Measurements from ENCODE around the gene HDLBP. TPM values are rescaled to one million over a fixed set of nuclear protein-coding genes. Genes with fewer than 3 reads are reported as not detected.

Gene HDLBP
- total RNA-seq, 1 donor from 2014 or later = 216 TPM

- no peaks in the 10 kb centered on the region for H3K36me3 Mint-ChIP-seq (ENCODE audit: unreplicated experiment)
- peaks cover 3% of the 10 kb centered on the region for H3K4me1 Mint-ChIP-seq (ENCODE audit: low read depth, unreplicated experiment)
- no peak for DNase-seq
- H3K4me3 Mint-ChIP-seq (ENCODE audit: unreplicated experiment) = no peak overlapping the region
- H3K27me3 Mint-ChIP-seq (ENCODE audit: unreplicated experiment) = no peaks in the 10 kb centered on the region
- no peak for TF ChIP-seq CTCF (IDR thresholded peaks at IDR 0.05; ENCODE audit: partially characterized antibody, unreplicated experiment)
- H3K9me3 Mint-ChIP-seq (ENCODE audit: unreplicated experiment) = peaks cover 5% of the 10 kb centered on the region
- no peak overlapping the region for H3K27ac Mint-ChIP-seq (ENCODE audit: unreplicated experiment)
These were observed 122.2 kb downstream of the HDLBP start for GRCh38 chr2:241193271-241193670.

GRCh38 chr2:241191081-241191480 is 124.4 kb downstream of the HDLBP start:
- peaks cover 2% of the 10 kb centered on the region for H3K9me3 Mint-ChIP-seq (ENCODE audit: unreplicated experiment)
- H3K4me1 Mint-ChIP-seq (ENCODE audit: low read depth, unreplicated experiment) = no peaks in the 10 kb centered on the region
- no peaks in the 10 kb centered on the region for H3K36me3 Mint-ChIP-seq (ENCODE audit: unreplicated experiment)
- no peak overlapping the region for H3K4me3 Mint-ChIP-seq (ENCODE audit: unreplicated experiment)
- H3K27ac Mint-ChIP-seq (ENCODE audit: unreplicated experiment) = no peak overlapping the region
- TF ChIP-seq CTCF (IDR thresholded peaks at IDR 0.05; ENCODE audit: partially characterized antibody, unreplicated experiment) = no peak
- no peaks in the 10 kb centered on the region for H3K27me3 Mint-ChIP-seq (ENCODE audit: unreplicated experiment)
- no peak for DNase-seq

GRCh38 chr2:241190291-241190981 is 125.0 kb downstream of the HDLBP start:
- Mint-ChIP-seq H3K4me1 (ENCODE audit: low read depth, unreplicated experiment) (no peaks in the 10 kb centered on the region), H3K27ac (ENCODE audit: unreplicated experiment) (no peak overlapping the region), H3K36me3 (ENCODE audit: unreplicated experiment) (no peaks in the 10 kb centered on the region), H3K27me3 (ENCODE audit: unreplicated experiment) (no peaks in the 10 kb centered on the region), H3K4me3 (ENCODE audit: unreplicated experiment) (no peak overlapping the region), H3K9me3 (ENCODE audit: unreplicated experiment) (peaks cover 3% of the 10 kb centered on the region)
- TF ChIP-seq CTCF (IDR thresholded peaks at IDR 0.05; ENCODE audit: partially characterized antibody, unreplicated experiment) = no peak
- no peak for DNase-seq

GRCh38 chr2:241189856-241190201 is 125.6 kb downstream of the HDLBP start:
- Mint-ChIP-seq H3K9me3 (ENCODE audit: unreplicated experiment) (peaks cover 3% of the 10 kb centered on the region), H3K36me3 (ENCODE audit: unreplicated experiment) (no peaks in the 10 kb centered on the region), H3K27ac (ENCODE audit: unreplicated experiment) (no peak overlapping the region), H3K4me1 (ENCODE audit: low read depth, unreplicated experiment) (no peaks in the 10 kb centered on the region), H3K27me3 (ENCODE audit: unreplicated experiment) (no peaks in the 10 kb centered on the region), H3K4me3 (ENCODE audit: unreplicated experiment) (no peak overlapping the region)
- no peak for TF ChIP-seq CTCF (IDR thresholded peaks at IDR 0.05; ENCODE audit: partially characterized antibody, unreplicated experiment)
- DNase-seq = no peak

GRCh38 chr2:241189093-241189855 is 126.2 kb downstream of the HDLBP start:
- no peak for TF ChIP-seq CTCF (IDR thresholded peaks at IDR 0.05; ENCODE audit: partially characterized antibody, unreplicated experiment)
- DNase-seq = no peak
- H3K27me3 Mint-ChIP-seq (ENCODE audit: unreplicated experiment) = no peaks in the 10 kb centered on the region
- H3K9me3 Mint-ChIP-seq (ENCODE audit: unreplicated experiment) = peaks cover 3% of the 10 kb centered on the region
- H3K36me3 Mint-ChIP-seq (ENCODE audit: unreplicated experiment) = no peaks in the 10 kb centered on the region
- H3K4me3 Mint-ChIP-seq (ENCODE audit: unreplicated experiment) = no peak overlapping the region
- H3K4me1 Mint-ChIP-seq (ENCODE audit: low read depth, unreplicated experiment) = no peaks in the 10 kb centered on the region
- H3K27ac Mint-ChIP-seq (ENCODE audit: unreplicated experiment) = no peak overlapping the region

Data from glutamatergic neuron (in vitro differentiated cells).